K562 (cell line): ENCODE results near the gene ECSIT. TPM values are rescaled to one million over a fixed set of nuclear protein-coding genes. Genes with fewer than 3 reads are reported as not detected.

Experiments used
- BRD4 ChIP-seq: fragments of 200-600 bp; sonication (generic); IDR thresholded peaks from 2 replicates; pipeline ENCODE4 v1.6.1; 2017; ENCODE audit warnings: inconsistent platforms
- HMG20B ChIP-seq: fragments of 250-450 bp; sonication (Bioruptor Pico); IDR thresholded peaks from 2 replicates; pipeline ENCODE4 v1.5.0; 2021; ENCODE audit warnings: mild to moderate bottlenecking
- HNRNPLL ChIP-seq: fragments of 200-400 bp; formaldehyde crosslinking; IDR thresholded peaks from 2 replicates; pipeline ENCODE4 v1.6.1; 2017; ENCODE audit warnings: low read length, low read depth, mild to moderate bottlenecking; ENCODE audit not compliant: poor library complexity, severe bottlenecking
- KLF10 ChIP-seq: fragments of 250-450 bp; sonication (Bioruptor Pico); IDR thresholded peaks from 2 replicates; pipeline ENCODE4 v1.6.1; 2021; ENCODE audit warnings: matching md5 sums
- MAFF ChIP-seq: IDR thresholded peaks from 2 replicates; pipeline ENCODE4 v1.6.1; 2012; ENCODE audit warnings: low read length, improper control_type of control experiment
- MAFK ChIP-seq: IDR thresholded peaks from 2 replicates; pipeline ENCODE4 v1.6.1; 2011; ENCODE audit warnings: low read length, improper control_type of control experiment
- MEF2A ChIP-seq: IDR thresholded peaks from 2 replicates; pipeline ENCODE4 v1.6.1; 2011; ENCODE audit warnings: low read depth, mild to moderate bottlenecking, low read length, moderate library complexity; ENCODE audit not compliant: control insufficient read depth
- MITF ChIP-seq: IDR thresholded peaks from 2 replicates; pipeline ENCODE4 v1.6.1; 2014; ENCODE audit warnings: antibody characterized with exemption
- NCOA6 ChIP-seq: fragments of 450-650 bp; IDR thresholded peaks from 2 replicates; pipeline ENCODE4 v1.6.1; 2017; ENCODE audit warnings: mild to moderate bottlenecking
- NFRKB ChIP-seq: fragments of 450-650 bp; IDR thresholded peaks from 2 replicates; pipeline ENCODE4 v1.6.1; 2016; ENCODE audit warnings: low read depth
- PHB ChIP-seq: fragments of 250-450 bp; sonication (Bioruptor Pico); IDR thresholded peaks from 2 replicates; pipeline ENCODE4 v1.5.0; 2021
- PHTF2 ChIP-seq: fragments of 250-450 bp; sonication (Bioruptor Pico); IDR thresholded peaks from 2 replicates; pipeline ENCODE4 v1.5.0; 2021; ENCODE audit warnings: mild to moderate bottlenecking
- PKNOX1 ChIP-seq: fragments of 450-650 bp; IDR thresholded peaks from 2 replicates; pipeline ENCODE4 v1.6.1; 2016
- PTBP1 ChIP-seq: fragments of 200-400 bp; formaldehyde crosslinking; IDR thresholded peaks from 2 replicates; pipeline ENCODE4 v1.6.1; 2017; ENCODE audit warnings: low read depth, low read length
- PURB ChIP-seq: sonication (generic); formaldehyde crosslinking; IDR thresholded peaks from 2 replicates; pipeline ENCODE4 v1.9.0; 2021; ENCODE audit warnings: low read depth, mild to moderate bottlenecking, missing genetic modification reagents
- RB1 ChIP-seq: fragments of 450-650 bp; IDR thresholded peaks from 2 replicates; pipeline ENCODE4 v1.6.1; 2017; ENCODE audit warnings: low read depth, mild to moderate bottlenecking
- SMARCA5 ChIP-seq: fragments of 450-650 bp; IDR thresholded peaks from 2 replicates; pipeline ENCODE4 v1.6.1; 2016
- SRSF1 ChIP-seq: fragments of 200-400 bp; formaldehyde crosslinking; IDR thresholded peaks from 2 replicates; pipeline ENCODE4 v1.6.1; 2017; ENCODE audit warnings: mild to moderate bottlenecking, low read depth, low read length, moderate library complexity
- ZNF408 ChIP-seq: fragments of 250-450 bp; sonication (Bioruptor Pico); IDR thresholded peaks from 2 replicates; pipeline ENCODE4 v1.4.0; 2020; ENCODE audit warnings: low read depth, mild to moderate bottlenecking, moderate library complexity
- ZNF586 ChIP-seq: fragments of 450-650 bp; formaldehyde crosslinking; conservative IDR thresholded peaks from 2 replicates; pipeline ENCODE4 v1.4.0; 2020; ENCODE audit warnings: mild to moderate bottlenecking, moderate library complexity
- polyA plus RNA-seq, 8 experiments: library from polyadenylated mRNA; depleted of rRNA in 4 of 8; stranded (reverse) in 5 of 8; unstranded in 3 of 8; fragments of >200 nt; fragmentation: Nextera tagmentation in 2 of 8; fragmentation: Illumina TruSeq in 1 of 8; extraction: Ambion mirVana in 2 of 8; extraction: Trizol in 1 of 8; gene quantifications; 2 replicates each; pipeline versions ENCODE4 v1.2.1 to v1.2.3, GENCODE V29; 2011 to 2014; ENCODE audit warnings: inconsistent platforms in 1 of 8, missing spikeins in 1 of 8
- total RNA-seq, 7 experiments: library from RNA; depleted of rRNA in 6 of 7; stranded (reverse); fragments of >200 nt in 6 of 7; fragmentation: Illumina TruSeq in 2 of 7; extraction: Trizol in 2 of 7; gene quantifications; 2 replicates each; pipeline versions ENCODE4 v1.2.1 to v1.2.3, GENCODE V29; 2011 to 2021; ENCODE audit warnings: low replicate concordance in 1 of 7
- TF ChIP-seq, protein P1 (sequence below): fragments of 250-450 bp; sonication (Bioruptor Pico); IDR thresholded peaks from 2 replicates; pipeline ENCODE4 v1.8.0; 2022; ENCODE audit warnings: moderate library complexity, mild to moderate bottlenecking, inconsistent platforms

Gene ECSIT
- total and polyA plus RNA-seq, 9 of the 15 experiments (the other 6 are each of a cell fraction or from before 2014, with no cell fraction given) = 1.1 to 82.5 (median 43.9) TPM

DNA sequence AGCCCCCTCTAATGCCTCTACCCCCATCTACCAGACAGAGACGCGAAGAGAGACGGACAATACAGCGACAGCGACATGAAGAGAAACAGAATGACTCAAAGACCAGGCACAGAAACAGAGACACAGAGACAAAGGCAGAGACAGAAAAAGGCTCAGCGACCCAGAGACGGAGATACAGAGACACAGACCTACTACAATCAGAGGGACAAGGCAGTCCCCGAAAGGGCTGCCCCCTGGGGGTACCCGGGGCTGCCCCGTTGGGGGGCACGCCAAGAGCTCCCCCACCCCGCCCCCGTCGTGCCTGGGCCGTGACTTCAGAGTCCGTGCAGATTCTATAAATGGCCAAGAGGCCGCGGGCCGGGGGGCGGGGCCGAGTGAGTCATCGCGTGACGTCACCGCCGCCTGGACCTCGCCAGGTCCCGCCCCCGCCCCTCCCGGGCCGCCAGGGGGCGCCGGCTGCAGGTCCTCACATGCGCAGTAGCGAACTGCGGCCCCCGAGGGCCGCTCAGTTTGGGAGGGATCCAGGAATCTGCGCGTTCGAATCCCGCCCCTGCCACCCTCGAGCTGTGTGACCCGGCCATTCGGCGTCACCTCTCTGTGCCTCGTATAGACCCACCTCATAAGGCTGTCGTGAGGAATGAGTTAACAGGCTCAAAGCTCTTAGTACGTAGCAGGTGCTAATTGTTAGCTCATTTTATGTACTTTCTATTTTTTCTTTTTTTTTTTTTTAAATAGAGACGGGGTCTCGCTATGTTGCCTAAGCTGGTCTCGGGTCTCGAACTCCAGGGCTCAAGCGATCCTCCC lies 7.1 kb upstream of the ECSIT start (continued):
- no peak for TF ChIP-seq MITF
- TF ChIP-seq PURB = no peak
- TF ChIP-seq, protein P1, sequence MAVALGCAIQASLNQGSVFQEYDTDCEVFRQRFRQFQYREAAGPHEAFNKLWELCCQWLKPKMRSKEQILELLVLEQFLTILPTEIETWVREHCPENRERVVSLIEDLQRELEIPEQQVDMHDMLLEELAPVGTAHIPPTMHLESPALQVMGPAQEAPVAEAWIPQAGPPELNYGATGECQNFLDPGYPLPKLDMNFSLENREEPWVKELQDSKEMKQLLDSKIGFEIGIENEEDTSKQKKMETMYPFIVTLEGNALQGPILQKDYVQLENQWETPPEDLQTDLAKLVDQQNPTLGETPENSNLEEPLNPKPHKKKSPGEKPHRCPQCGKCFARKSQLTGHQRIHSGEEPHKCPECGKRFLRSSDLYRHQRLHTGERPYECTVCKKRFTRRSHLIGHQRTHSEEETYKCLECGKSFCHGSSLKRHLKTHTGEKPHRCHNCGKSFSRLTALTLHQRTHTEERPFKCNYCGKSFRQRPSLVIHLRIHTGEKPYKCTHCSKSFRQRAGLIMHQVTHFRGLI (CRISPR knock-in tag) = no peak
- no peak for TF ChIP-seq PHB
- peak; percentile 98 for TF ChIP-seq RB1
- no peak for TF ChIP-seq ZNF586
- no peak for TF ChIP-seq MAFK
- no peak for TF ChIP-seq BRD4
- TF ChIP-seq SMARCA5 = peak; percentile 87
- TF ChIP-seq HMG20B = no peak
- no peak for TF ChIP-seq ZNF408
- no peak for TF ChIP-seq MAFF
- no peak for TF ChIP-seq PTBP1
- TF ChIP-seq NFRKB = no peak
- no peak for TF ChIP-seq NCOA6
- TF ChIP-seq MEF2A = peak; percentile 58
- no peak for TF ChIP-seq KLF10 (CRISPR knock-in tag)
- TF ChIP-seq HNRNPLL = no peak
- no peak for TF ChIP-seq PHTF2 (CRISPR knock-in tag)
- no peak for TF ChIP-seq SRSF1
- TF ChIP-seq PKNOX1 = peak; percentile 46; the same call in 1 of the 2 replicates
